K562 (cell line): ENCODE data around the gene SLC35E3. TPM values are rescaled to one million over a fixed set of nuclear protein-coding genes. Genes with fewer than 3 reads are reported as not detected.

ENCODE experiments used
- HDAC3 ChIP-seq: fragments of 450-650 bp; IDR thresholded peaks from 2 replicates; pipeline ENCODE4 v1.6.1; 2018; ENCODE audit warnings: borderline replicate concordance, mild to moderate bottlenecking, moderate library complexity; ENCODE audit not compliant: partially characterized antibody
- MAFF ChIP-seq: IDR thresholded peaks from 2 replicates; pipeline ENCODE4 v1.6.1; 2012; ENCODE audit warnings: low read length, improper control_type of control experiment
- MECOM ChIP-seq: fragments of 250-450 bp; sonication (Bioruptor Pico); IDR thresholded peaks from 2 replicates; pipeline ENCODE4 v1.8.0; 2022; ENCODE audit warnings: inconsistent platforms
- MTA2 ChIP-seq: fragments of 450-650 bp; IDR thresholded peaks from 2 replicates; pipeline ENCODE4 v1.6.1; 2016; ENCODE audit warnings: low read depth
- PHF20 ChIP-seq: fragments of 450-650 bp; IDR thresholded peaks from 2 replicates; pipeline ENCODE4 v1.6.1; 2018; ENCODE audit not compliant: partially characterized antibody
- PHF21A ChIP-seq: fragments of 450-650 bp; IDR thresholded peaks from 2 replicates; pipeline ENCODE4 v1.6.1; 2017; ENCODE audit warnings: low read depth, borderline replicate concordance
- RBM22 ChIP-seq: fragments of 200-400 bp; formaldehyde crosslinking; IDR thresholded peaks from 2 replicates; pipeline ENCODE4 v1.6.1; 2018; ENCODE audit warnings: low read length, low read depth; ENCODE audit not compliant: poor library complexity, severe bottlenecking
- RCOR1 ChIP-seq, 2 experiments: IDR thresholded peaks; 2 replicates each; pipeline ENCODE4 v1.6.1; 2012; ENCODE audit warnings: low read depth in 2 of 2, low read length in 2 of 2, borderline replicate concordance in 1 of 2, improper control_type of control experiment in 1 of 2
- ZNF140 ChIP-seq: fragments of 250-450 bp; sonication (Bioruptor Pico); IDR thresholded peaks from 2 replicates; pipeline ENCODE4 v1.8.0; 2021; ENCODE audit warnings: moderate library complexity, mild to moderate bottlenecking, inconsistent platforms
- ZNF584 ChIP-seq: fragments of 200-800 bp; sonication (Bioruptor generic); IDR thresholded peaks from 2 replicates; pipeline ENCODE4 v1.6.1; 2016; ENCODE audit warnings: low read depth, mild to moderate bottlenecking, missing genetic modification characterization, missing compliant biosample characterization
- polyA plus RNA-seq, 8 experiments: library from polyadenylated mRNA; depleted of rRNA in 4 of 8; stranded (reverse) in 5 of 8; unstranded in 3 of 8; fragments of >200 nt; fragmentation: Nextera tagmentation in 2 of 8; fragmentation: Illumina TruSeq in 1 of 8; extraction: Ambion mirVana in 2 of 8; extraction: Trizol in 1 of 8; gene quantifications; 2 replicates each; pipeline versions ENCODE4 v1.2.1 to v1.2.3, GENCODE V29; 2011 to 2014; ENCODE audit warnings: inconsistent platforms in 1 of 8, missing spikeins in 1 of 8
- total RNA-seq, 7 experiments: library from RNA; depleted of rRNA in 6 of 7; stranded (reverse); fragments of >200 nt in 6 of 7; fragmentation: Illumina TruSeq in 2 of 7; extraction: Trizol in 2 of 7; gene quantifications; 2 replicates each; pipeline versions ENCODE4 v1.2.1 to v1.2.3, GENCODE V29; 2011 to 2021; ENCODE audit warnings: low replicate concordance in 1 of 7
- TF ChIP-seq, protein P1 (sequence below): sonication (generic); formaldehyde crosslinking; IDR thresholded peaks from 2 replicates; pipeline ENCODE4 v1.8.0; 2022; ENCODE audit warnings: mild to moderate bottlenecking, missing genetic modification reagents
- TF ChIP-seq, protein P2 (sequence below): sonication (generic); formaldehyde crosslinking; IDR thresholded peaks from 2 replicates; pipeline ENCODE4 v1.8.1; 2022; ENCODE audit warnings: missing genetic modification reagents
- TF ChIP-seq, protein P3 (sequence below): fragments of 250-450 bp; sonication (Bioruptor Pico); IDR thresholded peaks from 2 replicates; pipeline ENCODE4 v1.4.0; 2020
- TF ChIP-seq, protein P4 (sequence below): fragments of 450-650 bp; IDR thresholded peaks from 2 replicates; pipeline ENCODE4 v1.6.1; 2018; ENCODE audit warnings: mild to moderate bottlenecking, low read depth; ENCODE audit not compliant: partially characterized antibody
- TF ChIP-seq, protein P5 (sequence below): fragments of 450-650 bp; formaldehyde crosslinking; IDR thresholded peaks from 2 replicates; pipeline ENCODE4 v1.4.0; 2022; ENCODE audit warnings: missing genetic modification characterization

The SLC35E3 gene
- total and polyA plus RNA-seq, 9 of the 15 experiments (the other 6 are each of a cell fraction or from before 2014, with no cell fraction given): 1.2 to 5.9 (median 3.8) TPM

DNA sequence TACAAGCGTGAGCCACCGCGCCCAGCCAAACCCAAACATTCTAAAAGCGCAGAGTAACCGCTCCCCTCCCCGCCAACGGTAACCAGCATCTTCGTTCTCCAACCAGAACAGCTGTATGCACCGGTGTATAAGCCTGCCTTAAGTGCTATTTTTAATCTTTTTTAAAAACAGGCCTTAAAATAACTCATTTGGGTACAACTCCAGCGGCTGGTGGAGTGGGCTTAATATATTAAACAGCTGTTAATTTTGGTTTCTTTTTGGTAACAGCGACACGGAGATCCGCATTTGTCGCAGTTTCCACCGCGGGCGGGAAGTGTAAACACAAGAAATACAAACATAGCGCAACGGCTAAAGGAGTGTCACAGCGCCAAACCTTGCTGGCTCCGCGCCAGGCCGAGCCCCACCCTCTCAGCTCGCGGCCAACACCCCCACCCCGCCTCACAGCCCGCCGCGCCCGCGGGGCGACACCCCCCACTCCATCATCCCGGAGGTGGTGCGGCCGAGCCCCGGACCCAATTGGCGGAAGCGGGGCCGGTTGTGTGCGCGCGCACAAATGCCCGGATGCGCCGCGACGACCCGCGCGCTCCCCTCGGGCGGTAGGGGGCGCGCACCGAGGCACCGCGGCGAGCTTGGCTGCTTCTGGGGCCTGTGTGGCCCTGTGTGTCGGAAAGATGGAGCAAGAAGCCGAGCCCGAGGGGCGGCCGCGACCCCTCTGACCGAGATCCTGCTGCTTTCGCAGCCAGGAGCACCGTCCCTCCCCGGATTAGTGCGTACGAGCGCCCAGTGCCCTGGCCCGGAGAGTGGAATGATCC, 61.8 kb downstream of the SLC35E3 start, which contains the start of gene MDM2 (continued):
- TF ChIP-seq PHF20: peak; percentile 40
- TF ChIP-seq, protein P1, sequence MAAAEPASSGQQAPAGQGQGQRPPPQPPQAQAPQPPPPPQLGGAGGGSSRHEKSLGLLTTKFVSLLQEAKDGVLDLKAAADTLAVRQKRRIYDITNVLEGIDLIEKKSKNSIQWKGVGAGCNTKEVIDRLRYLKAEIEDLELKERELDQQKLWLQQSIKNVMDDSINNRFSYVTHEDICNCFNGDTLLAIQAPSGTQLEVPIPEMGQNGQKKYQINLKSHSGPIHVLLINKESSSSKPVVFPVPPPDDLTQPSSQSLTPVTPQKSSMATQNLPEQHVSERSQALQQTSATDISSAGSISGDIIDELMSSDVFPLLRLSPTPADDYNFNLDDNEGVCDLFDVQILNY (CRISPR knock-in tag): no peak
- TF ChIP-seq MAFF: no peak
- 0 out of 2 replicates have a peak, but pooled peaks have one; percentile 6 for TF ChIP-seq MTA2
- peak in 1 of 2 experiments; percentile 81; a peak in 2 of 4 replicates for TF ChIP-seq RCOR1 (IDR thresholded peaks at IDR 0.05; ENCODE audit: borderline replicate concordance in 1 of 2, low read depth in 2 of 2, low read length in 2 of 2)
- TF ChIP-seq, protein P2, sequence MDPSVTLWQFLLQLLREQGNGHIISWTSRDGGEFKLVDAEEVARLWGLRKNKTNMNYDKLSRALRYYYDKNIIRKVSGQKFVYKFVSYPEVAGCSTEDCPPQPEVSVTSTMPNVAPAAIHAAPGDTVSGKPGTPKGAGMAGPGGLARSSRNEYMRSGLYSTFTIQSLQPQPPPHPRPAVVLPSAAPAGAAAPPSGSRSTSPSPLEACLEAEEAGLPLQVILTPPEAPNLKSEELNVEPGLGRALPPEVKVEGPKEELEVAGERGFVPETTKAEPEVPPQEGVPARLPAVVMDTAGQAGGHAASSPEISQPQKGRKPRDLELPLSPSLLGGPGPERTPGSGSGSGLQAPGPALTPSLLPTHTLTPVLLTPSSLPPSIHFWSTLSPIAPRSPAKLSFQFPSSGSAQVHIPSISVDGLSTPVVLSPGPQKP (CRISPR knock-in tag): no peak
- TF ChIP-seq PHF21A: peak; percentile 47; the same call in 1 of the 2 replicates
- no peak for TF ChIP-seq ZNF140 (CRISPR knock-in tag)
- TF ChIP-seq, protein P3, sequence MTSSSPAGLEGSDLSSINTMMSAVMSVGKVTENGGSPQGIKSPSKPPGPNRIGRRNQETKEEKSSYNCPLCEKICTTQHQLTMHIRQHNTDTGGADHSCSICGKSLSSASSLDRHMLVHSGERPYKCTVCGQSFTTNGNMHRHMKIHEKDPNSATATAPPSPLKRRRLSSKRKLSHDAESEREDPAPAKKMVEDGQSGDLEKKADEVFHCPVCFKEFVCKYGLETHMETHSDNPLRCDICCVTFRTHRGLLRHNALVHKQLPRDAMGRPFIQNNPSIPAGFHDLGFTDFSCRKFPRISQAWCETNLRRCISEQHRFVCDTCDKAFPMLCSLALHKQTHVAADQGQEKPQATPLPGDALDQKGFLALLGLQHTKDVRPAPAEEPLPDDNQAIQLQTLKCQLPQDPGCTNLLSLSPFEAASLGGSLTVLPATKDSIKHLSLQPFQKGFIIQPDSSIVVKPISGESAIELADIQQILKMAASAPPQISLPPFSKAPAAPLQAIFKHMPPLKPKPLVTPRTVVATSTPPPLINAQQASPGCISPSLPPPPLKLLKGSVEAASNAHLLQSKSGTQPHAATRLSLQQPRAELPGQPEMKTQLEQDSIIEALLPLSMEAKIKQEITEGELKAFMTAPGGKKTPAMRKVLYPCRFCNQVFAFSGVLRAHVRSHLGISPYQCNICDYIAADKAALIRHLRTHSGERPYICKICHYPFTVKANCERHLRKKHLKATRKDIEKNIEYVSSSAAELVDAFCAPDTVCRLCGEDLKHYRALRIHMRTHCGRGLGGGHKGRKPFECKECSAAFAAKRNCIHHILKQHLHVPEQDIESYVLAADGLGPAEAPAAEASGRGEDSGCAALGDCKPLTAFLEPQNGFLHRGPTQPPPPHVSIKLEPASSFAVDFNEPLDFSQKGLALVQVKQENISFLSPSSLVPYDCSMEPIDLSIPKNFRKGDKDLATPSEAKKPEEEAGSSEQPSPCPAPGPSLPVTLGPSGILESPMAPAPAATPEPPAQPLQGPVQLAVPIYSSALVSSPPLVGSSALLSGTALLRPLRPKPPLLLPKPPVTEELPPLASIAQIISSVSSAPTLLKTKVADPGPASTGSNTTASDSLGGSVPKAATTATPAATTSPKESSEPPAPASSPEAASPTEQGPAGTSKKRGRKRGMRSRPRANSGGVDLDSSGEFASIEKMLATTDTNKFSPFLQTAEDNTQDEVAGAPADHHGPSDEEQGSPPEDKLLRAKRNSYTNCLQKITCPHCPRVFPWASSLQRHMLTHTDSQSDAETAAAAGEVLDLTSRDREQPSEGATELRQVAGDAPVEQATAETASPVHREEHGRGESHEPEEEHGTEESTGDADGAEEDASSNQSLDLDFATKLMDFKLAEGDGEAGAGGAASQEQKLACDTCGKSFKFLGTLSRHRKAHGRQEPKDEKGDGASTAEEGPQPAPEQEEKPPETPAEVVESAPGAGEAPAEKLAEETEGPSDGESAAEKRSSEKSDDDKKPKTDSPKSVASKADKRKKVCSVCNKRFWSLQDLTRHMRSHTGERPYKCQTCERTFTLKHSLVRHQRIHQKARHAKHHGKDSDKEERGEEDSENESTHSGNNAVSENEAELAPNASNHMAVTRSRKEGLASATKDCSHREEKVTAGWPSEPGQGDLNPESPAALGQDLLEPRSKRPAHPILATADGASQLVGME (CRISPR knock-in tag): peak; percentile 89
- TF ChIP-seq MECOM (CRISPR knock-in tag): no peak; the same call in 1 of the 2 replicates
- peak; percentile 71 for TF ChIP-seq RBM22
- TF ChIP-seq HDAC3: peak; percentile 100
- TF ChIP-seq, protein P4, sequence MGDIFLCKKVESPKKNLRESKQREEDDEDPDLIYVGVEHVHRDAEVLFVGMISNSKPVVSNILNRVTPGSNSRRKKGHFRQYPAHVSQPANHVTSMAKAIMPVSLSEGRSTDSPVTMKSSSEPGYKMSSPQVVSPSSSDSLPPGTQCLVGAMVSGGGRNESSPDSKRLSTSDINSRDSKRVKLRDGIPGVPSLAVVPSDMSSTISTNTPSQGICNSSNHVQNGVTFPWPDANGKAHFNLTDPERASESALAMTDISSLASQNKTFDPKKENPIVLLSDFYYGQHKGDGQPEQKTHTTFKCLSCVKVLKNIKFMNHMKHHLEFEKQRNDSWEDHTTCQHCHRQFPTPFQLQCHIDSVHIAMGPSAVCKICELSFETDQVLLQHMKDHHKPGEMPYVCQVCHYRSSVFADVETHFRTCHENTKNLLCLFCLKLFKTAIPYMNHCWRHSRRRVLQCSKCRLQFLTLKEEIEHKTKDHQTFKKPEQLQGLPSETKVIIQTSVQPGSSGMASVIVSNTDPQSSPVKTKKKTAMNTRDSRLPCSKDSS: no peak
- TF ChIP-seq, protein P5, sequence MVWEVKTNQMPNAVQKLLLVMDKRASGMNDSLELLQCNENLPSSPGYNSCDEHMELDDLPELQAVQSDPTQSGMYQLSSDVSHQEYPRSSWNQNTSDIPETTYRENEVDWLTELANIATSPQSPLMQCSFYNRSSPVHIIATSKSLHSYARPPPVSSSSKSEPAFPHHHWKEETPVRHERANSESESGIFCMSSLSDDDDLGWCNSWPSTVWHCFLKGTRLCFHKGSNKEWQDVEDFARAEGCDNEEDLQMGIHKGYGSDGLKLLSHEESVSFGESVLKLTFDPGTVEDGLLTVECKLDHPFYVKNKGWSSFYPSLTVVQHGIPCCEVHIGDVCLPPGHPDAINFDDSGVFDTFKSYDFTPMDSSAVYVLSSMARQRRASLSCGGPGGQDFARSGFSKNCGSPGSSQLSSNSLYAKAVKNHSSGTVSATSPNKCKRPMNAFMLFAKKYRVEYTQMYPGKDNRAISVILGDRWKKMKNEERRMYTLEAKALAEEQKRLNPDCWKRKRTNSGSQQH (CRISPR knock-in tag): no peak
- TF ChIP-seq ZNF584 (CRISPR knock-in tag): 0 out of 2 replicates have a peak, but pooled peaks have one; percentile 7
